Loucy (cell line): ENCODE data around the gene BTBD9.

Experiments used
- H2AFZ ChIP-seq: fragments of 200-600 bp; sonication (generic); 2 replicates; pipeline ENCODE4 v1.6.0; 2016; ENCODE audit warnings: antibody characterized with exemption, mild to moderate bottlenecking, low read length, moderate library complexity
- H3F3A ChIP-seq: fragments of 200-600 bp; 2 replicates; pipeline ENCODE4 v1.6.0; 2016; ENCODE audit warnings: antibody characterized with exemption, low read depth, mild to moderate bottlenecking
- H3K27me3 ChIP-seq: fragments of 200-600 bp; sonication (generic); 2 replicates; pipeline ENCODE4 v1.6.1; 2014; ENCODE audit warnings: low read length, mild to moderate bottlenecking; ENCODE audit not compliant: insufficient read depth, poor library complexity, severe bottlenecking
- H3K36me3 ChIP-seq: fragments of 200-600 bp; sonication (generic); 2 replicates; pipeline ENCODE4 v1.6.1; 2016; ENCODE audit warnings: low read length; ENCODE audit not compliant: insufficient read depth
- H3K4me1 ChIP-seq: fragments of 200-600 bp; sonication (generic); 2 replicates; pipeline ENCODE4 v1.5.1; 2014; ENCODE audit warnings: low read length, mild to moderate bottlenecking; ENCODE audit not compliant: insufficient read depth, poor library complexity, severe bottlenecking
- H3K4me2 ChIP-seq: fragments of 200-600 bp; sonication (generic); 2 replicates; pipeline ENCODE4 v1.6.0; 2014; ENCODE audit warnings: antibody characterized with exemption, low read length, low read depth, mild to moderate bottlenecking; ENCODE audit not compliant: poor library complexity, severe bottlenecking
- H3K4me3 ChIP-seq: fragments of 200-600 bp; sonication (generic); 2 replicates; pipeline ENCODE4 v1.5.1; 2014; ENCODE audit warnings: low read length, mild to moderate bottlenecking, mixed read lengths; ENCODE audit not compliant: poor library complexity, severe bottlenecking
- H3K79me2 ChIP-seq: fragments of 200-600 bp; sonication (generic); 2 replicates; pipeline ENCODE4 v1.6.1; 2014; ENCODE audit warnings: low read length; ENCODE audit not compliant: insufficient read depth
- H3K9ac ChIP-seq: fragments of 200-600 bp; sonication (generic); 2 replicates; pipeline ENCODE4 v1.6.0; 2014; ENCODE audit warnings: mild to moderate bottlenecking, low read depth, low read length, moderate library complexity; ENCODE audit not compliant: poor library complexity, severe bottlenecking
- H3K9me2 ChIP-seq: fragments of 200-600 bp; sonication (generic); replicated peaks from 2 replicates; pipeline ENCODE4 v1.6.1; 2016; ENCODE audit warnings: low read depth, low read length, mixed read lengths
- H3K9me3 ChIP-seq: fragments of 200-600 bp; sonication (generic); 2 replicates; pipeline ENCODE4 v1.6.1; 2014; ENCODE audit warnings: mild to moderate bottlenecking, antibody characterized with exemption, low read length, low read depth; ENCODE audit not compliant: insufficient read depth
- H4K20me1 ChIP-seq: fragments of 200-600 bp; sonication (generic); 2 replicates; pipeline ENCODE4 v1.6.0; 2014; ENCODE audit warnings: antibody characterized with exemption, low read length, mild to moderate bottlenecking; ENCODE audit not compliant: insufficient read depth, poor library complexity, severe bottlenecking
- CTCF ChIP-seq: fragments of 200-600 bp; sonication (generic); conservative IDR thresholded peaks from 2 replicates; pipeline ENCODE4 v1.5.1; 2014; ENCODE audit warnings: mild to moderate bottlenecking, antibody characterized with exemption, low read length
- EZH2phosphoT487 ChIP-seq: fragments of 200-600 bp; IDR thresholded peaks from 2 replicates; pipeline ENCODE4 v1.6.1; 2018; ENCODE audit warnings: antibody characterized with exemption, mild to moderate bottlenecking, moderate library complexity, borderline replicate concordance

BTBD9 gene

GRCh38 chr6:38649744-38650143 is 10.0 kb upstream of the BTBD9 start:
- Histone ChIP-seq H3K9ac (no peak overlapping the region), H3K27me3 (no peaks in the 10 kb centered on the region), H2AFZ (no peak overlapping the region), H3F3A (no peaks in the 10 kb centered on the region), H3K9me3 (no peaks in the 10 kb centered on the region), H3K9me2 (no peaks in the 10 kb centered on the region), H3K79me2 (no peaks in the 10 kb centered on the region), H4K20me1 (no peaks in the 10 kb centered on the region), H3K36me3 (no peaks in the 10 kb centered on the region), H3K4me1 (no peaks in the 10 kb centered on the region), H3K4me2 (no peak overlapping the region), H3K4me3 (no peak overlapping the region)
- TF ChIP-seq EZH2phosphoT487 = no peak
- no peak for TF ChIP-seq CTCF

GRCh38 chr6:38648629-38649028 is 8.9 kb upstream of the BTBD9 start:
- Histone ChIP-seq H4K20me1 (no peaks in the 10 kb centered on the region), H3K79me2 (no peaks in the 10 kb centered on the region), H3K4me2 (no peak overlapping the region), H3K9me2 (no peaks in the 10 kb centered on the region), H3K4me3 (no peak overlapping the region), H3F3A (no peaks in the 10 kb centered on the region), H3K36me3 (no peaks in the 10 kb centered on the region), H3K4me1 (no peaks in the 10 kb centered on the region), H3K27me3 (no peaks in the 10 kb centered on the region), H3K9ac (no peak overlapping the region), H2AFZ (no peak overlapping the region), H3K9me3 (no peaks in the 10 kb centered on the region)
- TF ChIP-seq EZH2phosphoT487 = no peak
- TF ChIP-seq CTCF = no peak

- Histone ChIP-seq H3K27me3 (no peaks in the 10 kb centered on the region), H3K4me1 (no peaks in the 10 kb centered on the region), H3K9me2 (no peaks in the 10 kb centered on the region), H3K9ac (no peak overlapping the region), H3K4me3 (no peak overlapping the region), H3K79me2 (no peaks in the 10 kb centered on the region), H4K20me1 (no peaks in the 10 kb centered on the region), H3K9me3 (no peaks in the 10 kb centered on the region), H3F3A (no peaks in the 10 kb centered on the region), H3K36me3 (no peaks in the 10 kb centered on the region), H3K4me2 (no peak overlapping the region), H2AFZ (no peak overlapping the region)
- TF ChIP-seq EZH2phosphoT487 = no peak
These were observed 6.6 kb upstream of the BTBD9 start for GRCh38 chr6:38646166-38646878.

GRCh38 chr6:38644951-38645350 is 5.2 kb upstream of the BTBD9 start:
- H3K9me2 ChIP-seq = no peaks in the 10 kb centered on the region
- no peaks in the 10 kb centered on the region for H3K36me3 ChIP-seq
- H3K9me3 ChIP-seq = no peaks in the 10 kb centered on the region
- H3K9ac ChIP-seq = no peak overlapping the region
- no peaks in the 10 kb centered on the region for H4K20me1 ChIP-seq
- H3K4me1 ChIP-seq = peaks cover 11% of the 10 kb centered on the region
- H3F3A ChIP-seq = no peaks in the 10 kb centered on the region
- H3K4me2 ChIP-seq = no peak overlapping the region
- TF ChIP-seq EZH2phosphoT487 = no peak
- TF ChIP-seq CTCF = no peak
- H2AFZ ChIP-seq = no peak overlapping the region
- no peak overlapping the region for H3K4me3 ChIP-seq
- no peaks in the 10 kb centered on the region for H3K79me2 ChIP-seq
- H3K27me3 ChIP-seq = no peaks in the 10 kb centered on the region
